Ammon's horn (tissue), 1 donor: Measurements from ENCODE around the gene PTGDR2.

Source experiments
- DNase-seq: peaks from one replicate; pipeline ENCODE4 v3.0.0-alpha.2; 2016; ENCODE audit warnings: low spot score

PTGDR2 gene

DNA sequence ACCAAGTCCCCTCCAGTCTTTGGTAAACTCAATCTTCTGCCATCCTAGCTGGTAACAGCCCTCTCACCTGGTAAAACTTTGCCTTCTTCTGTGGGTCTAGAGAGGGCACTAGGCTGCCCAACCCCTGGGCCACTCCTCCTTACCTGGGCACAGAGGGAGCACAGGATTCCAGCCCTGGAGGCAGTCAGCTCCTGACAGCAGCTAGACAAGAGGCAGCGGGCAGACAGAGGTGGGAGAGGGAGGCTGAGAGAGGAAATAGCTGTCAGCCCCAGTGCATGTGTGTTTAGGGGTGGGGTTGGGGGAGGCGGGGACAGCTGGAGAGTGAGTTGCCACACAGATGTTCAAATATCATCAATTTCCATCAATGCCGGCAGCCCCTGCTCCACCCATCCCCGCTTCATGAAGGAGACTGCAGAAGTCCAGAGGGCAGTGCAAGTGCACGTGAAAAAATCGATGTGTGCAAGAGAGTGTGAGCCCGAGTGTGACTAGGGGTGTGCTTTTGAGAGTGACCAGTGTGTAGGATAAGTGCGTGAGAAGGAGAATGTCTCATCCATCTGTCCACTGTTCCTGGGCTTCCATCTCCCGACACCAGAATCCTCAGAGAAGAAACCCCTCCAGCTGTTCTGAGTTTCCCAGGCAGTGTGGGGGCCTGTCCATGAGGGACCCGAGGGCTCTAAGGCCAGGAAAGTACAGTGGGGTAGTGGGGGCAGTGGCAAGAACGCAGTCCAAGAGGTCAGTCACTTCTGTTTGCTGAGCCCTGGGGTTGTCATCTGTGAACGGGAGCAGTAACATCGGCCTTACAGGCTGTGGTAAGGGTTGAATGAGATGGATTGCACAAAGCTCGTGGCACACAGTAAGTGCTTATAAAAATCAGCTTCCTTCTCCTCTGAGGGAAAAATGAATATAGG lies at the start of gene PTGDR2:
TSS of gene PTGDR2 (minus strand) at position 225 of the 908 bp plus-strand sequence. CDS start 2,228 bp downstream, outside the sequence.
- no peak for DNase-seq

DNA sequence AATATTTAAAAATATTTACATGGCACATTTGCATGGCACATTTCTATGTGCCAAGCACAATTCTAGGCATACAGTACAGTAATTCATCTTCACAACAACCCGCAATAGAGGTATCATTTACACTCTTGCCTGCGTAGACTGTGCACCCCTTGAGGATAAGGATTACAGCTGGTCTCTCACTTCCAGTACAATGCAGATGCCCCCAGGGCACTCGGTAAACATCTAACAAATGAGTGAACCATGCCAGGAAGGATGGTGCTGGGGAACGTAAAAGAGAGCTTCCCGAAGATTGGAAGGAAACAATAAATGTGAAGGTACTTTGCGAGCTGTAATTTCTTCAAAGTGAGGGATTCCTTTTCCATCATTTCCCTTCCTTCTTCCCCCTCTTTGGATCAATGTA lies 49.3 kb upstream of the PTGDR2 start:
- no peak for DNase-seq

DNA sequence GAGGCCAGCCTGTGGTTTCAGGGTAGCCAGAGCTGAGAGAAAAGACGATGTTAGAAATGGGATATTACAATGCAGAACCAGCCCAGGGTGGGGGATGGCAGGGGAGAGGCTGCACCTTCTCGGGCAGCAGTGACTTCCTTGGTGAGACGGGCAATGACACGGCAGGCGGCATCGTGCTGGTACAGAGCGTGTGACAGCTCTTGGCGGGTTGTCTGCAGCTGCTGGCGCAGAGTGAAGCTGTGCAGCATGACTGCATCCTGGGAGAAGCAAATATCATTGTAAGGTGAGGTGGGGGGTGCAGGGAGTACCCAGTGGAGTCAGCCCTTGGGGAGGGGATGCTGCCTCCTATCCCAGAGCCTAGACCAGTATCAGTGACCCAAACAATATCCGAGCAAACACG lies 46.9 kb upstream of the PTGDR2 start:
- DNase-seq, result no peak

DNA sequence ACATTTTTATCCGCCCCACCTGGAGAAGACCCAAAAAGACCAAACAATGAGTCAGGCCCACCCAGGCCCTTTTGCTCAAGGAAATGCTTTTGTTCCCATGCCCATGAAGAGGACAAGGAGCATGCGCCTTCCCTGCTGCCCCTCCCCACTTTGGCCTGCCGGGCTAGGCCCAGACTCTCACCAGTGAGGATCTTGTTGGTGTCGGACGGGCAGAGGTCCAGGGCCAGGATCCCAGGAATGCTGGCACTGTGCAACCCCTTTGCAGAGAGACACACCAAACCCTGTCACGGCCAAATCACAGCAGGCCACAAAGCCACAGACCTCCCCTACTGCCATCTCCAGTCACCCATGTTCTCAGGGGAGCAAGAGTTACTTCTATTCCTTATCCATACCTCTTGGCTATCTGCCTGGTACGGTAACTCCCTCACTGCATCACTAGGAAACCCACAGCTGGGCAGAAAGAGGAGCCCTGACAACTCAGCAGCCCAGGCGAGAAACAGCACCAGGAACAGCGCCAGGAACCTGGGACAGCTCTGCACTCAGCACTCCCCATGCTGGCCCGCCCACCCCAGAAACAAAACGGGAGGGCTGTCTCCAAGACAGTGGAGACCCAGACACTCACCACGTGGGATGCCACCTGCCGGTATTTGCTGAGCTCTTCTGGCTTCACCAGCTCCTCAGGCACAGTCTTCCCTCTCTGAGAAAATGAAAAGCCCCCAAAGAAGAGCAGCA lies 45.1 kb upstream of the PTGDR2 start:
- DNase-seq, result no peak

DNA sequence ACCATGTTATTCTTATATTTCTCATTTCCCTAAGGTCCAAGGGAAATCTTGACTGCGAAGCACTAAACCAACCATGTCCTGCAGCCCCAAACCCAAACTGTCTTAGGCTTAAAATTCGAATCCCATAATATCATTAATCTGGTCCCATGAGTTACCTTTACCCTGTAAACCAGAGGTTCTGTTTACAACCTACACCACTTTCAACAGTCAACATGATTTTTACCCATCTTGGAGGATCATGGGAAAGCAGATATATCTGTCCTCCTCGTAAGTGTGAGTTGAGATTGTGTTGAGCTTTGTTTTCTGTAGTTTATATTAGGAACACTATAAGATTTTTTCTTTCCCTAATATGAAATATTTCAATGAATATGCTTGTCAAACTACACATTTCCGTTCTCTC lies 44.2 kb upstream of the PTGDR2 start:
- no peak for DNase-seq

DNA sequence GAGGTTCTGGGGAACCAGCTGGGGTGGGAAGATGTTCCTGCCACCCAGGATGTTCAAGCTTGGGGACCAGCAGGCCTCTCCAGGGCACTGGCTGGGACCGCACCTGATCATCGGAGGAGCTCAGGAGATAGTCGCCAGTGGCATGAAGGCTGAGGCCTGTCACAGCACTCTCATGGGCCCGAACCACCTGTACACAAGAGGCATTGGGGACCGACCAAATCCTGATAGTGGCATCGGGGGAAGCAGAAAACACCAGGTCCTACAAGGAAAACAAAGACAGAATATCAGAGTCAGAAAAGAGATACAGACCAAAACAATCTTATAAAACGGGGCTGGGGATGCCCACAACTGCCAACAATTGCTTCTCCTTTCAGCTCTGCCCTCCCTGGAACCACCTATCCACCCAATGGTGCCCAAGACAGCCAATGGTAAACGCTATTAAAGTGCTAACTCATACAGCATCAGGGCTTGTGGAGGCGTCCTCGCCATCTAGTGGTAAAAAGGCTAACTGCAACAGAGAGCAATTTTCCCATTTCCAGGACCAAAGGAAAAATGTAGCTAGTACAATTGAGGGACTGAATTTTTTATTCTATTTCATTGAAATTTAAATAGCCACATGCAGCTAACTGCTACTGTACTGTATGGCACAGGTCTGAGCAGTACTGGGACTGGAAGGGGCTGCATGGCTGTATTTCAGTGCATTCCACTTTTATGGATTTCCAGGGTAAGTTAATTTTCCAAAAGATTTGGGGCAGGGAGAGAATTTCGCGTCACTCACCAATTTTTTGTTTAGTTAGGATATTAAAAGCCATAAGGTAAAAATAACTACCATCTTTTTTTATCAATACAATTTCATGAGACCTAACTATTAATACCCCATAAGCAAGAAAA lies 43.5 kb upstream of the PTGDR2 start:
- peak; percentile 77 for DNase-seq

DNA sequence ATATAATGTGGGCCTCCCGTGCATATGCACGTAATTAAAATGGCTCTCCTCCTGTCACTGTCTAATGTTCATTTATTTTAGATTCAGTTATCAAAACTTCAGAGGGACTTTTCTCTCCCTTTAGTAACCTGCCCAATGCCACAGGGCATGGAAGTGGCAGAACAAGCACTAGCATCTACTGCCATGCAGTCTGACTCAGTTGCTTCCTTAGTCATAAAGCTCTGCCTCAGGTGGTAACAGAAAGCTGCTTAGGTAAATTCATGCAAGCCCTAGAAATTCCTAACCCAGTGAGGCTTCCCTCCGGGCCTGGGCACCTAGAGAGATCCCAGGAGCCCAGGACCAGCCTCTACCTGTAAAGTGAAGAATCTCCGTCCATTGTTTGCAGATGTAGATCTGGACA lies 41.7 kb upstream of the PTGDR2 start:
- no peak for DNase-seq

DNA sequence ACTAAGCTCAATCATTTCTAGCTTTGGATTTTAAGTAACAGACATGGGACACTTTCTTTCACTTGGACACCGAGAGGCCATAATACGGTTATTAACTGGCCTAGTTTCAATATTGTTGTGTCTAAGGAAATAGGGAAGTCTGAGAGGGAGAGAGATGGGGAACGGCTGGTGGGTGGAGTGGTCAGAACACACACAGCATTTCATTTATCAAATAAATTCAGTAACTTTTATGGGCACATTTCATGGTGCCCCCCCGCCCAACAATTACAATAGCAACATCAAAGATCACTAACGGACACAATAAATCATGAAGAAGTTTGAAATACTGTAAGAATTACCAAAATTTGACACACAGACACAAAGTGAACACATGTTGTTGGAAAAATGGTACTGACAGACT lies 39.9 kb upstream of the PTGDR2 start:
- no peak for DNase-seq

DNA sequence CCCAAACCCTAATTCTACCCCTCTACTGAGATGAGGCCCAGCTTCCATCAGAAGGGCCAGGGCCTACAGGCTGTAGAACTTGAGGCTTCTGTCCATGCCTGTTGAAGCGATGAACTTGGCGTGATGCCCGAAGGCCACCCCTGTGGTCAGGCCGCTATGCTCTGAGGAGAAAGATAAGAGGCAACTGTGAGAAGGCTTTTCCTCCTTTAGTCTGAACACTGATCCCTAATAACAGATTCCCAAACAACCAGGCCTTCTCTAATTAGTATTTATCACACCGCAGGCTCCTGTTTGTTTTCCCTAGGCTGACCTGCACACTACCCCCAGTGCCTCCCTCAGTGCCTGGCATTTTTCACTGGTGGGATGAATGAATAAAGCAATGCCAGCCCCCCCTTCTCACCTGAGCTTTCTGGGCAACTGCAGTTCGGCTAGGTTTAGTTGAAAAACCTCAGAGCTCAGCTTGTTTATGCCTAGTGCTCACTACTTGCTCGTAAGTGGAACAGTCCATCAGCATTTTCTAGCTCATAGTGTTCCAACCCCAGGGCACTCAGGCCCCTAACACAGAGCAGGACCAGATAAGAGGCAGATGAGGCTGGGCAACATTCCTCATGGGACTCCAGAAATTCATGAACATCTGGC lies 35.5 kb upstream of the PTGDR2 start:
- DNase-seq, result no peak

DNA sequence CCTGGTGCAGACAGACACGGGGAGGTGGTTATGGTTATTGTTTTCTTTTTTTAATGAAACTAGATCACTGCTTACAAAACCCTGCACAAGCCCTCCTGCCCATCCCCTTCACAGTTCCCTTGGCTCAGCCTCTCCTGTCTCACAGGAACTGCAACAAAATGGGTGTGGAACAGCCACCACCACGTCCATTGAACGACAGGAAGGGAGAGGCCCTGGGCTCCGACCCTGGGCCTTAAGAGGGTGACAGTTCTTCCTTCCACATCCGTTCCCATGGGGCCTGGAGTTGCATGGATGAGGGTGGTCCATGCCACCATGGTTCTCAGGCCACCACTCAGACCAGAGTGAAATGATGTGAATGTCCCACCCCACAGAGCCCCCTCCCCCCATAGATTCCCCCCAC lies 34.9 kb upstream of the PTGDR2 start:
- DNase-seq, result no peak

DNA sequence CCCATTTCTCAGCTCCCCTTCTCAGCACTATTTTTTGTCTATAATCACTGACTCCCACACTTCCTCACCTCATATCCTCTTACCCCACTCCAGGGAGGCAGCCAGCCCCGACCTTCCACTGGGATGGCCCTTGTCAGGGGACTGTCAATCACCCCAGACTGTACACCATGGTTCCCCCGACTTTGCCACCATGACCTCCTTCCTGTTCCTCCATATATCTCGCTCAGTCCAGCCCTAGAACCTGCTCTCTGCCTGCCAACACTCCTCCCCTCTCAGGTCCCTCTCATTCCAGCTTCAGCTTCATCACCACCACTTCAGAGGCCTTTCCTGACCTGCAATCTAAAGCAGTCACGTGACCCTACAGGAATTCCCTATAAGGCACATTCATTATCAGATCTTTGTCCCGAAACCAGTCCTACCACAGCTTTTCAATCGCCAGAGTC lies 34.1 kb upstream of the PTGDR2 start:
- DNase-seq, result no peak

DNA sequence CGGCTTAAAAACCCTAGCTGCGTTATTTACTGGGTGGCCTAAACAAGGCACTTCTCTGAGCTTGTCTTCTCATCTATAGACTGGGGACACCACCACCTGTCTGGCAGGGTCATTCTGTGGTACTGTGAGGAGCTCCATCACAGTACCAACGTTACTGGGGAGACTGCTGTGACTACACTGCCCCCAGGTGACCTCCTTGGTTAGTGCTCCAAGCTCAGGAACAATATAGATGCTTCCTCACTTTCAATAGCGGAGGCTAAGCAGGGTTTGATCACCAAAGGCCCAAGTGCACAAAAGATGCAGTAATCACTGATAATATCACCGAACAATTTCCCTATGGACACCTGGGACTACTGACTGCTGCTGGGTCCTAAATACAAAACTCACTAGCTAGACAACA lies 31.8 kb upstream of the PTGDR2 start:
- peak; percentile 59 for DNase-seq

DNA sequence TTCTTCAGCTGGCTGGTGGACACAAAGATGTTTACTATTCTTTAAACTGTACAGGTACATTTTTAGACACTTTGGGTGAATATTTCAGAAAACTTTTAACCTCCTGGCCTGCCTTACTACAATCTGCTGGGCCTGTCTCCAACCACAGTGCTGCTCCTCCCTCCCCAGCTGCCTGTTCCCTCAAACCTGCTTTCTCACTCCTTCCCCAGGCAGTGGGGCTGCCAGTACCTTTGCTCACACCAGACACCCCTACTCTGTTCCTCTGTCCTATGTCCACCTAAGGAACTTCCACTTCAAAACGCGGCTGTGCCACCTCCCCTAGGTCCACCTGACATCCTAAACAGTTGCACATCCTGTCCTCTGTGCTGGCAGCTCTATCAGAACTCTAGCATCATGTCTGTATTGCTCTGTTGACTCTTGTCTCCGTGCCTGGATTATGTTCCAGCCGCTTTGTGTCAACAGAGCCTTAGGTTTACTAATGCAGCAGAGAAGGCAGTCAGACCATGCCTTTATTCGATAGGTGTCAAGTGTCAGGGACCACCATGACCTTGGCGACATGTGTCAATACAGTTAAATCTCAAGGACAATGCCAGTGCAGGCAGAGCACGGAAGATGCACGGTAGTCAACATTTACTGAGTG lies 25.0 kb upstream of the PTGDR2 start:
- no peak for DNase-seq

DNA sequence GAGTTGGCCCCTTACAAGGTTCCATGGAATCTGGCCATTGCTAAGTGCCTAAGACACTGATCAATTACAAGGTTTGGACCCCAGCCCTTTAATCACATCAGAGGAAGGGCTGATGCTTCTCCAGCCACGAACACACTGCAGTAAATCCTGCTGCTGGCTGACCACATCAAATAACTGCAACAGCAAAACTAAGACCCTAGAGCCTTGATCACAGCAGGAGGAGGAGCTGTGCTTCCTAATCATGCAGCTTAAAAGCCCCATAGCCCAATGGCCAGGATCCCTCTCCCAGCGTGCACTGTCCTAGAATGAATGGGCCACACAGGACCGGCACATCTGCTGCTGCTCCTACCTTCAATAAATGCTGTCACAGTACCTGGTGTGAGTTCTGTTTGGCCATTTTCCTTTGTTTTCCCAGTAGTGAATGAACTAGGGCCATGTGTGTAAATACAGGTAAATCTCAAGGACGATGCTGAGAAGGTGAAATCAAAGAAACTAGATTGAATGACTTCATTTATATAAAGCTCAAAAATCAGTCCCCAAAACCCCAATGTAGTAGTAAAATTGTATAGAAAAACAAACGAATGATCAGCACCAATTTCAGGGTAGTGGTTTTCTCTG lies 24.3 kb upstream of the PTGDR2 start:
- no peak for DNase-seq

DNA sequence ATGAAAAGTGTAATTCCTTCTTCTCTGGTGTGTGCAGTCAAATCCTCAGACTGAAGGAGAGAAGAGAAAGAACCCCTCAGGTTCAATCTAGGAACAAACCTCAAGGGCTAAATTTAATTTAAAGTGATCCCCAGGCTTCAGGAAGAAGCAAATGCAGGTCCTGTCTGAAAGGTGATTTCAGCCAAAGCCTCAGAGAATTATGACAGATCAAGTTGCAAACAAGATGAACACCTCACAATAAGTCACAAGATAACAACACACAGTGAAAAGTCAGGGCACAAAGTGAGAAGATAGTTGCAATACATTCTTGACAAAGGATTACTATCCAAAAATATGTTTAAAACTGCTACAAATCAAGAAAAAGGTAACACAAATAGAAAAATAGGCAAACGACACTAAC lies 23.4 kb upstream of the PTGDR2 start:
- DNase-seq, result no peak

DNA sequence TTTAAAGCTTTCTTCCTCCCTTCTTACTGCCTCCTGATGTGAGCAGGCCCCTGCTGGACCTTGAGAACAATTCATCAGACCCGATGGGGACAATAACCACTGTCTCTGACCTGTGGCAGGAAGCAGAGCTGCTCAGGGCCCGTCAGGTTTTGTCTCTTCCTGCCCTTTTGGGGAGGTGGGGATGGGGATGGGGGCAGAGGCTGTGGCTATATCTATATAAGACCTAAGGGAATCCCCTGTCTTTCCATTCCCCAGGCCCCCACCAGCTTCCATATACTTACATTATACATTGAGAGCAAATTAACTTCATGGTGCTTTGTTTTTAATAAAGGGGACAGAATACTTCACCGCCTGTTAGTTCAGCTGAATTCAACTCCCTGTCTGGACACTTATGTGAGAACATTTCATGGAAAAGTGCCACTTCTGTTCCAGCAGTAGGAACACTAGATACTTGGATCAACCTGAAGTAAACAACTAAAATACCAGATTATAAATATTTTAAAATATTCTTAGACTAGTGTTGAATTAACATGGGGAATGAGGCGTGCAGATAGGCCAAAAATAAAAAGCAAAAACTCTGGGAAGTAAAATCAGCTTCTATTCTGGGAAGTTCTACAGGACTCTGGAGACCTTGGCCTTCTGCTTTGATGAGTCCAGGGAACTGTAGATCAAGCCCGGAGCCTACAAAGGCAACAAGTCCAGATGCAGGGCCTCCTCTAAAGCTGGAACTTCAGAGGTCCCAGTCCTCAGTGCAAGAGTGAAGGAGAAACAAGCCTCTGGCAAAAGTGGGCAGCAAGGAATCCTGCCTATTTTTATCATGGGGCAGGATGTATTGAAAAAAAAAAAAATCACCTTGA lies 22.7 kb upstream of the PTGDR2 start:
- no peak for DNase-seq

DNA sequence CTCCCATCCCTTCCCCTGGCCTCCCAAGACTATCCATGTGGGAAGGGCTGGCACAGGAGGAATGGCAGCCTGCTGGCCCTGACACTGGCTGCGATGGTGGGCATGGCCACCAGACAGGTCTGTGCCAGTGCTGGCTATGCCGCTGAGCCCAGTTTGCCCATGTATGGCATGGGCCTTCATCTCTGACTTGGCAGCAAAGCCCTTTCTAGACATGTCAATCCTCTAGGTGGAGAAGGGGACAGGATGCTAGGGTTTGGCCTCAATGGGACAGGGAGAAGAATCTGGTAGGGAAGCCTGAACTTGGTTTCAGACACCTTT lies 20.4 kb upstream of the PTGDR2 start:
- no peak for DNase-seq

DNA sequence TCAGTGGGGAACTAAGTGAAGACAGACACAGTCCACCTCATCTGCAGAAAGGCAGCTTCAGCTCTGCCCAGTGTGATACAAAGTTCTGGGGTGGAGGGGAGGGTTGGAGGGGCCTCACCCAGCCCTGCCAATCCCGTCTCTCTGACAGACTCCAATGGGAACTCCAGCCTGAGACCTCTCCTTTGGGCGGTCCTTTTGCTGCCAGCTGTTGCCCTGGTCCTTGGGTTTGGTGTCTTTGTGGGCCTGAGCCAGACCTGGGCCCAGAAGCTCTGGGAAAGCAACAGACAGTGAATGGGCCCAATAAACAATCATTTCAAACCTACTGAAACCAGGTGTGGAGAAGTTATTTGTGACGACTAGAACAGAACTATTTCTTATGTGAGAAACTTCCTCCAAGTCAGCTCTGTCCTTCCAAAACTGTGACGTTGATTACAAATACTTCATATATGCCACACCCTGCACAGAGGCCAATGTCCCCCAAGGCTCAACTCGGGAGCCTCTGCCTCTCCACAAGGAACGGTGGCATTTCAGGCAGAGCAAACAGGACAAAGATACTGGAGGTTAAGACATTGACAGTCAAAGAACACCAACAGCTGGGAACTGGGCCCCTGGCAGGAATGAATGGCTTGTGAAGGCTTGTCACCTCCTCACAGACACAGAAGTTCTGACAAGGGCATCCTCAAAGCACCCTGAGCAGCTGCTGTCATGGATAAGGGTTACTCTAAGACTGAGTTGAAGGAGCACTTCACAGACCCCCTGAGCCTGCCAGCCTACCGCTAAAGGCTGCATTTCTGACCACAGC lies 19.8 kb upstream of the PTGDR2 start:
- DNase-seq, result no peak
